Superior temporal gyrus (tissue), 1 donor: ENCODE results near the gene PSMB7.
"Not testable (repeated sequence)": the region's sequence is repeated elsewhere in the genome, so short reads cannot be mapped to it uniquely, and the experiment has no call there.

Source experiments
- DNase-seq: peaks from one replicate; pipeline ENCODE4 v3.0.0-alpha.2; 2016; ENCODE audit errors: extremely low spot score

Gene PSMB7

GRCh38 chr9:124443625-124444024 is 28.4 kb upstream of the PSMB7 start:
- DNase-seq, result no peak

- DNase-seq, result no peak
These were observed 27.6 kb upstream of the PSMB7 start for GRCh38 chr9:124442826-124443225.

GRCh38 chr9:124442379-124442778 is 27.1 kb upstream of the PSMB7 start:
- DNase-seq, result no peak

GRCh38 chr9:124441291-124441690 is 26.0 kb upstream of the PSMB7 start:
- no peak for DNase-seq

GRCh38 chr9:124440786-124441185 is 25.5 kb upstream of the PSMB7 start:
- DNase-seq, result no peak

- no peak for DNase-seq
These were observed 24.5 kb upstream of the PSMB7 start for GRCh38 chr9:124439686-124440243.

GRCh38 chr9:124439086-124439485 is 23.8 kb upstream of the PSMB7 start:
- no peak for DNase-seq

- DNase-seq, result no peak
These were observed 22.8 kb upstream of the PSMB7 start for GRCh38 chr9:124438091-124438490.

- no peak for DNase-seq
These were observed 21.8 kb upstream of the PSMB7 start for GRCh38 chr9:124437086-124437485.

GRCh38 chr9:124436320-124436719 is 21.1 kb upstream of the PSMB7 start:
- no peak for DNase-seq

- no peak for DNase-seq
These were observed 14.3 kb upstream of the PSMB7 start for GRCh38 chr9:124429530-124429867.

GRCh38 chr9:124428751-124429529 is 13.7 kb upstream of the PSMB7 start:
- DNase-seq, result no peak

- no peak for DNase-seq
These were observed 12.0 kb upstream of the PSMB7 start for GRCh38 chr9:124427281-124427680.

- no peak for DNase-seq
These were observed 11.1 kb upstream of the PSMB7 start for GRCh38 chr9:124426361-124426760.

- DNase-seq, result not testable (repeated sequence)
These were observed 10.5 kb upstream of the PSMB7 start for GRCh38 chr9:124425733-124426132.

- DNase-seq, result peak; percentile 38
These were observed 8.3 kb upstream of the PSMB7 start for GRCh38 chr9:124423591-124423990.

- DNase-seq, result no peak
These were observed 7.9 kb upstream of the PSMB7 start for GRCh38 chr9:124423155-124423554.

- peak; percentile 38 for DNase-seq
These were observed 5.8 kb upstream of the PSMB7 start for GRCh38 chr9:124420991-124421543.

- DNase-seq, result no peak
These were observed 4.7 kb upstream of the PSMB7 start for GRCh38 chr9:124419832-124420489.

GRCh38 chr9:124415852-124416484 is 726 bp upstream of the PSMB7 start:
- DNase-seq, result no peak

GRCh38 chr9:124414612-124415011 is 630 bp downstream of the PSMB7 start:
- DNase-seq, result no peak

- no peak for DNase-seq
These were observed 3.0 kb downstream of the PSMB7 start for GRCh38 chr9:124412228-124412575.
